ENCODE data around the gene DOCK7.

DNA sequence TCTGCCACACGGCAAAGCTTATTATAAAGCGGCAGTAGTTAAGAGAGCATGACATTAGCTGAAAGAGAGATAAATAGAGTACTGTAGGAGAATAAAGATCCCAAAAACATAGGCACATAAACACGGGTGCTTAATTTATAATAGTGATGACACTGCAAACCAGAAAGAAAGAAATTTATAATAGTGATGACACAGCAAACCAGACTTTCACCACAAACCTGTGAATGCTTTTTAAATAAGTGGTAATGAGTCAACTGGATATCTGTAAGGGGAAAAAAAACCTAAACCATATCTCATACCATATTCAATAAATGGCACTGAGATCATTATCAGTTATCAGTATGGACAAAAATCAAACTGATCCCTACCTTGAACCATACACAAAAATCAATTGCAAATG lies 225.8 kb downstream of the DOCK7 start:
- TF ChIP-seq, protein P1, sequence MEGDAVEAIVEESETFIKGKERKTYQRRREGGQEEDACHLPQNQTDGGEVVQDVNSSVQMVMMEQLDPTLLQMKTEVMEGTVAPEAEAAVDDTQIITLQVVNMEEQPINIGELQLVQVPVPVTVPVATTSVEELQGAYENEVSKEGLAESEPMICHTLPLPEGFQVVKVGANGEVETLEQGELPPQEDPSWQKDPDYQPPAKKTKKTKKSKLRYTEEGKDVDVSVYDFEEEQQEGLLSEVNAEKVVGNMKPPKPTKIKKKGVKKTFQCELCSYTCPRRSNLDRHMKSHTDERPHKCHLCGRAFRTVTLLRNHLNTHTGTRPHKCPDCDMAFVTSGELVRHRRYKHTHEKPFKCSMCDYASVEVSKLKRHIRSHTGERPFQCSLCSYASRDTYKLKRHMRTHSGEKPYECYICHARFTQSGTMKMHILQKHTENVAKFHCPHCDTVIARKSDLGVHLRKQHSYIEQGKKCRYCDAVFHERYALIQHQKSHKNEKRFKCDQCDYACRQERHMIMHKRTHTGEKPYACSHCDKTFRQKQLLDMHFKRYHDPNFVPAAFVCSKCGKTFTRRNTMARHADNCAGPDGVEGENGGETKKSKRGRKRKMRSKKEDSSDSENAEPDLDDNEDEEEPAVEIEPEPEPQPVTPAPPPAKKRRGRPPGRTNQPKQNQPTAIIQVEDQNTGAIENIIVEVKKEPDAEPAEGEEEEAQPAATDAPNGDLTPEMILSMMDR (conservative IDR thresholded peaks at IDR 0.05; ENCODE audit: low read depth, low read length), result no peak
- TF ChIP-seq EZH2 (IDR thresholded peaks at IDR 0.05; ENCODE audit: low read length, unreplicated experiment), result no peak
